H1 (cell line): ENCODE results near the gene CLVS2. TPM values are rescaled to one million over a fixed set of nuclear protein-coding genes. Genes with fewer than 3 reads are reported as not detected.

Source experiments
- CTCF ChIA-PET: fragments of 300-600 bp; sonication (Branson Sonifier 250); formaldehyde crosslinking; loops from one replicate; lab custom pipeline; 2021; ENCODE audit not compliant: partially characterized antibody; lab: Charles Lee
- POLR2A ChIA-PET: fragments of 300-600 bp; sonication (Branson Sonifier 250); formaldehyde crosslinking; loops from one replicate; lab custom pipeline; 2021; ENCODE audit warnings: inconsistent platforms; ENCODE audit not compliant: partially characterized antibody; lab: Charles Lee
- DNase-seq, 2 experiments: peaks; one replicate each; pipeline versions ENCODE4 v3.0.0 to v3.0.0-alpha.2; 2010 to 2022; ENCODE audit warnings: low spot score in 2 of 2, low read depth in 1 of 2, mixed read lengths in 1 of 2
- FAIRE-seq: peaks from 2 replicates; lab custom pipeline; 2011; peaks lifted over from hg19 to GRCh38; lab: Jason Lieb, UNC
- H2AFZ ChIP-seq: 2 replicates; pipeline ENCODE4 v1.8.1; 2012; ENCODE audit warnings: low read length, inconsistent platforms
- H2AK5ac ChIP-seq: 2 replicates; pipeline ENCODE4 v1.6.1; 2013; ENCODE audit warnings: low read depth, low read length
- H2BK120ac ChIP-seq: replicated peaks from 2 replicates; pipeline ENCODE3; 2013; ENCODE audit warnings: low read depth, low read length, inconsistent platforms
- H2BK12ac ChIP-seq: 2 replicates; pipeline ENCODE4 v1.6.1; 2013; ENCODE audit warnings: low read depth, low read length
- H2BK15ac ChIP-seq: 2 replicates; pipeline ENCODE4 v1.6.1; 2013; ENCODE audit warnings: low read length
- H2BK20ac ChIP-seq: 2 replicates; pipeline ENCODE4 v1.6.1; 2013; ENCODE audit warnings: low read length
- H2BK5ac ChIP-seq: 2 replicates; pipeline ENCODE4 v1.6.1; 2013; ENCODE audit warnings: low read depth, low read length
- H3K14ac ChIP-seq: 2 replicates; pipeline ENCODE4 v1.6.1; 2013; ENCODE audit warnings: inconsistent platforms; ENCODE audit not compliant: insufficient read length
- H3K18ac ChIP-seq: 2 replicates; pipeline ENCODE4 v1.6.1; 2013; ENCODE audit warnings: low read length; ENCODE audit errors: extremely low read depth
- H3K23ac ChIP-seq: 2 replicates; pipeline ENCODE4 v1.6.1; 2013; ENCODE audit warnings: inconsistent platforms; ENCODE audit not compliant: insufficient read length
- H3K23me2 ChIP-seq: 2 replicates; pipeline ENCODE4 v1.6.1; 2013; ENCODE audit warnings: low read depth, low read length
- H3K27ac ChIP-seq: 2 replicates; pipeline ENCODE4 v1.6.1; 2011; ENCODE audit warnings: low read depth, low read length, inconsistent platforms
- H3K27me3 ChIP-seq, 4 experiments: replicated peaks in 1 of 4; 1 replicate in 1 of 4; 2 replicates in 3 of 4; pipeline versions ENCODE4 v1.6.1 to v1.8.1; 2011 to 2013; ENCODE audit warnings: low read length in 3 of 4, mild to moderate bottlenecking in 3 of 4, inconsistent platforms in 2 of 4, mixed read lengths in 2 of 4, moderate library complexity in 1 of 4; ENCODE audit not compliant: control insufficient read depth in 3 of 4, insufficient read depth in 3 of 4; ENCODE audit errors: extremely low read depth in 1 of 4
- H3K36me3 ChIP-seq, 4 experiments: 2 replicates each; pipeline versions ENCODE4 v1.6.1 to v1.8.1; 2011 to 2013; ENCODE audit warnings: mild to moderate bottlenecking in 4 of 4, low read length in 3 of 4, moderate library complexity in 2 of 4, control low read depth in 1 of 4, inconsistent platforms in 1 of 4; ENCODE audit not compliant: insufficient read depth in 4 of 4, control insufficient read depth in 2 of 4
- H3K4ac ChIP-seq: replicated peaks from 2 replicates; pipeline ENCODE3; 2013; ENCODE audit warnings: low read length, low read depth, mixed read lengths, inconsistent platforms; ENCODE audit not compliant: insufficient read length
- H3K4me1 ChIP-seq, 4 experiments: replicated peaks in 1 of 4; 1 replicate in 1 of 4; 2 replicates in 3 of 4; pipeline versions ENCODE4 v1.6.1 to v1.8.1; 2011 to 2013; ENCODE audit warnings: low read length in 3 of 4, inconsistent platforms in 2 of 4, mixed read lengths in 1 of 4; ENCODE audit not compliant: insufficient read depth in 4 of 4, control insufficient read depth in 3 of 4
- H3K4me2 ChIP-seq, 2 experiments: 2 replicates each; pipeline versions ENCODE4 v1.6.1 to v1.8.1; 2011 to 2013; ENCODE audit warnings: low read depth in 2 of 2, low read length in 2 of 2, control low read depth in 1 of 2, inconsistent platforms in 1 of 2, mild to moderate bottlenecking in 1 of 2; ENCODE audit not compliant: insufficient read depth in 1 of 2
- H3K4me3 ChIP-seq, 4 experiments: fragments of 200-600, 300-600 bp in 1 of 4; sonication (generic), shearing (Covaris generic), sonication (Bioruptor Twin) in 1 of 4; 2 replicates each; pipeline versions ENCODE4 v1.5.1 to v1.8.1; 2011 to 2016; ENCODE audit warnings: low read length in 4 of 4, low read depth in 3 of 4, control low read depth in 2 of 4, inconsistent platforms in 2 of 4, mild to moderate bottlenecking in 2 of 4, mixed read lengths in 1 of 4, moderate library complexity in 1 of 4; ENCODE audit not compliant: insufficient read depth in 2 of 4; ENCODE audit errors: extremely low read depth in 1 of 4
- H3K56ac ChIP-seq: replicated peaks from 2 replicates; pipeline ENCODE3; 2013; ENCODE audit warnings: low read depth, mild to moderate bottlenecking, mixed read lengths, low read length, inconsistent platforms; ENCODE audit not compliant: insufficient read length
- H3K79me1 ChIP-seq: 2 replicates; pipeline ENCODE4 v1.6.1; 2013; ENCODE audit warnings: low read depth, low read length, control low read depth
- H3K79me2 ChIP-seq, 2 experiments: 2 replicates each; pipeline versions ENCODE4 v1.6.1 to v1.8.1; 2012 to 2013; ENCODE audit warnings: low read length in 2 of 2, mild to moderate bottlenecking in 2 of 2, inconsistent platforms in 1 of 2; ENCODE audit not compliant: insufficient read depth in 2 of 2, control insufficient read depth in 1 of 2
- H3K9ac ChIP-seq, 4 experiments: replicated peaks in 1 of 4; 1 replicate in 1 of 4; 2 replicates in 3 of 4; pipeline versions ENCODE4 v1.6.1 to v1.8.1; 2011 to 2013; ENCODE audit warnings: low read depth in 3 of 4, low read length in 3 of 4, control low read depth in 2 of 4, mild to moderate bottlenecking in 2 of 4, moderate library complexity in 2 of 4, inconsistent platforms in 1 of 4; ENCODE audit errors: extremely low read depth in 1 of 4
- H3K9me3 ChIP-seq, 2 experiments: 2 replicates each; pipeline versions ENCODE4 v1.6.1 to v1.8.1; 2012 to 2013; ENCODE audit warnings: mild to moderate bottlenecking in 2 of 2, moderate library complexity in 2 of 2, control low read depth in 1 of 2, inconsistent platforms in 1 of 2, low read depth in 1 of 2, low read length in 1 of 2, mixed read lengths in 1 of 2; ENCODE audit not compliant: insufficient read depth in 2 of 2
- H4K20me1 ChIP-seq, 2 experiments: replicated peaks in 1 of 2; 2 replicates each; pipeline versions ENCODE3 to v1.8.1; 2011 to 2013; ENCODE audit warnings: inconsistent platforms in 2 of 2, low read length in 2 of 2, mild to moderate bottlenecking in 1 of 2; ENCODE audit not compliant: insufficient read depth in 2 of 2, control insufficient read depth in 1 of 2
- H4K5ac ChIP-seq: 2 replicates; pipeline ENCODE4 v1.6.1; 2013; ENCODE audit warnings: low read length, low read depth, mixed read lengths, inconsistent platforms; ENCODE audit not compliant: insufficient read length
- H4K8ac ChIP-seq: 2 replicates; pipeline ENCODE4 v1.8.0; 2013; ENCODE audit warnings: mild to moderate bottlenecking, moderate library complexity, low read length, inconsistent platforms; ENCODE audit not compliant: insufficient read depth; ENCODE audit errors: extremely low read depth
- H4K91ac ChIP-seq: replicated peaks from 2 replicates; pipeline ENCODE3; 2013; ENCODE audit warnings: low read length, mixed read lengths, inconsistent platforms; ENCODE audit not compliant: insufficient read length
- HDAC6 ChIP-seq: IDR thresholded peaks from one replicate; pipeline ENCODE4 v1.7.1; 2012; ENCODE audit warnings: low read depth, mild to moderate bottlenecking, inconsistent platforms, low read length, moderate library complexity
- POLR2AphosphoS5 ChIP-seq: IDR thresholded peaks from 2 replicates; pipeline ENCODE4 v1.6.1; 2011; ENCODE audit warnings: low read depth, low read length
- RAD21 ChIP-seq, 2 experiments: IDR thresholded peaks in 1 of 2; conservative IDR thresholded peaks in 1 of 2; 2 replicates each; pipeline ENCODE4 v1.6.1; 2011; ENCODE audit warnings: low read depth in 2 of 2, low read length in 2 of 2, improper control_type of control experiment in 1 of 2, inconsistent platforms in 1 of 2, mild to moderate bottlenecking in 1 of 2, moderate library complexity in 1 of 2
- SP2 ChIP-seq: IDR thresholded peaks from 2 replicates; pipeline ENCODE4 v1.6.1; 2012; ENCODE audit warnings: mild to moderate bottlenecking, low read length, inconsistent platforms
- TAF7 ChIP-seq: optimal IDR thresholded peaks from 2 replicates; pipeline ENCODE3; 2011; ENCODE audit warnings: low read depth, mild to moderate bottlenecking, inconsistent platforms, low read length, moderate library complexity, borderline replicate concordance
- WGBS, 2 experiments: shearing (Covaris generic) in 1 of 2; methylation state at CpG; one replicate each; pipeline versions ENCODE4 v1.1.6 to v1.1.7; 2013 to 2015; ENCODE audit warnings: low lambda C conversion rate in 2 of 2, mixed read lengths in 2 of 2, inconsistent platforms in 1 of 2, low coverage in 1 of 2, missing lambda C conversion rate in 1 of 2; ENCODE audit not compliant: insufficient replicate concordance in 2 of 2, insufficient coverage in 1 of 2, insufficient read length in 1 of 2; ENCODE audit errors: extremely low coverage in 1 of 2, missing lambda C conversion rate in 1 of 2; 5-methylcytosine and 5-hydroxymethylcytosine counted together
- polyA plus RNA-seq, 7 experiments: library from polyadenylated mRNA; depleted of rRNA in 3 of 7; stranded (reverse) in 5 of 7; unstranded in 2 of 7; fragments of >200 nt in 5 of 7; fragments of 200-250 nt in 2 of 7; gene quantifications; 1 replicate in 5 of 7; 2 replicates in 1 of 7; 4 replicates in 1 of 7; pipeline versions ENCODE4 v1.2.1 to v1.2.3, GENCODE V29; 2011 to 2013; ENCODE audit warnings: missing spikeins in 2 of 7, mixed read lengths in 2 of 7
- total RNA-seq: library from RNA; stranded (reverse); fragmentation: NEBNext Ultra II Directional; extraction: Animal tissue kit (Norgen Biotek cat#: 25700); gene quantifications from 2 replicates; pipeline ENCODE4 v1.2.1, GENCODE V29; 2021
- TF ChIP-seq, protein P1 (sequence below), 3 experiments: IDR thresholded peaks; 1 replicate in 2 of 3; 2 replicates in 1 of 3; pipeline versions ENCODE4 v1.5.1 to v1.6.1; 2011; ENCODE audit warnings: low read length in 3 of 3, mild to moderate bottlenecking in 3 of 3, inconsistent platforms in 2 of 3, low read depth in 1 of 3, moderate library complexity in 1 of 3; ENCODE audit not compliant: insufficient read depth in 1 of 3; ENCODE audit errors: control extremely low read depth in 1 of 3
- TF ChIP-seq, protein P2 (sequence below): IDR thresholded peaks from 2 replicates; pipeline ENCODE4 v1.6.1; 2012; ENCODE audit warnings: low read length, inconsistent platforms

Gene CLVS2
- total and polyA plus RNA-seq, 2 of the 8 experiments (the other 6 are each of a cell fraction or from before 2014, with no cell fraction given): 0.30 to 0.73 TPM

DNA sequence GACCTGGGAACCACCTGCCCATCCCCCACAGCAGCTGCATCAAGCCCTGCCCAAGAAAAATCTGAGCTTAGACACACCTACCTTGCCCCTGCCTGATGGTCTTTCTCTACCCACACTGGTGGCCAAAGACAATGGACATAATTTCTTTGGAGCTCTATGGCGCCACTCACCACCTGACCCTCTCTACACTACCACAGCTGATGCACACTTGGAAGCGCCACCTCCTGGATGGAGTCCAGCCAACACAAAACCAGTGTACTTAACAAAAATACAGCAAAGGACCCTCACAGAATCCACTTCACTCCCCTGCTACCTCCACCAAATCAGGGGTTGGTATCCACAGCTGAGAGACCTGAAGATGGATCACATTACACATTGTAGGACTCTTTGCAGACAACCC, 39.7 kb upstream of the CLVS2 start:
- CTCF ChIA-PET: interaction anchor here (0.9 to 2.1 kb wide), 5 partner anchors 10 to 361 kb away, joined by 3 to 17 read pairs (median 3); no protein-coding TSS in a partner anchor
- Histone ChIP-seq H2BK12ac (no peak overlapping the region), H4K5ac (no peak overlapping the region), H2AFZ (no peak overlapping the region), H2BK15ac (no peak overlapping the region), H3K18ac (no peak overlapping the region), H4K91ac (no peak overlapping the region), H3K4ac (no peak overlapping the region), H3K9me3 (peaks cover 0 to 5% of the 10 kb centered on the region in 2 experiments; a peak in 1 of 4 replicates), H3K36me3 (no peaks in the 10 kb centered on the region), H3K27ac (no peak overlapping the region), H3K4me2 (no peak overlapping the region), H3K79me2 (no peaks in the 10 kb centered on the region), H2BK20ac (no peak overlapping the region), H3K79me1 (no peaks in the 10 kb centered on the region), H3K9ac (no peak overlapping the region), H3K27me3 (no peaks in the 10 kb centered on the region), H2AK5ac (no peak overlapping the region), H2BK5ac (no peak overlapping the region), H3K14ac (no peak overlapping the region), H4K8ac (no peak overlapping the region), H4K20me1 (no peaks in the 10 kb centered on the region), H2BK120ac (no peak overlapping the region), H3K4me1 (no peaks in the 10 kb centered on the region), H3K4me3 (no peak overlapping the region), H3K56ac (no peak overlapping the region), H3K23ac (no peak overlapping the region), H3K23me2 (no peaks in the 10 kb centered on the region)
- POLR2A ChIA-PET: no interaction called here
- 91% methylated on average over 2 of the region's 2 CpGs; no CpG with 5 or more reads in 1 of the 2 experiments for WGBS, 2 experiments
- TF ChIP-seq SP2: no peak
- no peak for TF ChIP-seq HDAC6
- TF ChIP-seq, protein P1, sequence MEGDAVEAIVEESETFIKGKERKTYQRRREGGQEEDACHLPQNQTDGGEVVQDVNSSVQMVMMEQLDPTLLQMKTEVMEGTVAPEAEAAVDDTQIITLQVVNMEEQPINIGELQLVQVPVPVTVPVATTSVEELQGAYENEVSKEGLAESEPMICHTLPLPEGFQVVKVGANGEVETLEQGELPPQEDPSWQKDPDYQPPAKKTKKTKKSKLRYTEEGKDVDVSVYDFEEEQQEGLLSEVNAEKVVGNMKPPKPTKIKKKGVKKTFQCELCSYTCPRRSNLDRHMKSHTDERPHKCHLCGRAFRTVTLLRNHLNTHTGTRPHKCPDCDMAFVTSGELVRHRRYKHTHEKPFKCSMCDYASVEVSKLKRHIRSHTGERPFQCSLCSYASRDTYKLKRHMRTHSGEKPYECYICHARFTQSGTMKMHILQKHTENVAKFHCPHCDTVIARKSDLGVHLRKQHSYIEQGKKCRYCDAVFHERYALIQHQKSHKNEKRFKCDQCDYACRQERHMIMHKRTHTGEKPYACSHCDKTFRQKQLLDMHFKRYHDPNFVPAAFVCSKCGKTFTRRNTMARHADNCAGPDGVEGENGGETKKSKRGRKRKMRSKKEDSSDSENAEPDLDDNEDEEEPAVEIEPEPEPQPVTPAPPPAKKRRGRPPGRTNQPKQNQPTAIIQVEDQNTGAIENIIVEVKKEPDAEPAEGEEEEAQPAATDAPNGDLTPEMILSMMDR (IDR thresholded peaks at IDR 0.05; ENCODE audit: control extremely low read depth in 1 of 3, insufficient read depth in 1 of 3, low read depth in 1 of 3, low read length in 3 of 3): peak; percentile 26 to 42 (median 32)
- TF ChIP-seq RAD21 (IDR thresholded peaks at IDR 0.05 in 1 of 2, conservative IDR thresholded peaks at IDR 0.05 in 1 of 2; ENCODE audit: low read depth in 2 of 2, low read length in 2 of 2): peak in 1 of 2 experiments; percentile 26; a peak in 3 of 4 replicates
- TF ChIP-seq POLR2AphosphoS5: no peak
- TF ChIP-seq, protein P2, sequence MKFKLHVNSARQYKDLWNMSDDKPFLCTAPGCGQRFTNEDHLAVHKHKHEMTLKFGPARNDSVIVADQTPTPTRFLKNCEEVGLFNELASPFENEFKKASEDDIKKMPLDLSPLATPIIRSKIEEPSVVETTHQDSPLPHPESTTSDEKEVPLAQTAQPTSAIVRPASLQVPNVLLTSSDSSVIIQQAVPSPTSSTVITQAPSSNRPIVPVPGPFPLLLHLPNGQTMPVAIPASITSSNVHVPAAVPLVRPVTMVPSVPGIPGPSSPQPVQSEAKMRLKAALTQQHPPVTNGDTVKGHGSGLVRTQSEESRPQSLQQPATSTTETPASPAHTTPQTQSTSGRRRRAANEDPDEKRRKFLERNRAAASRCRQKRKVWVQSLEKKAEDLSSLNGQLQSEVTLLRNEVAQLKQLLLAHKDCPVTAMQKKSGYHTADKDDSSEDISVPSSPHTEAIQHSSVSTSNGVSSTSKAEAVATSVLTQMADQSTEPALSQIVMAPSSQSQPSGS: no peak
- no peak for TF ChIP-seq TAF7
- DNase-seq: no peak
- no peak for FAIRE-seq
